Measurements from ENCODE around the gene ITGB2. TPM values are rescaled to one million over a fixed set of nuclear protein-coding genes. Genes with fewer than 3 reads are reported as not detected.

ITGB2 gene
- total RNA-seq, 1 experiment from 2014 or later = 45.1 TPM

DNA sequence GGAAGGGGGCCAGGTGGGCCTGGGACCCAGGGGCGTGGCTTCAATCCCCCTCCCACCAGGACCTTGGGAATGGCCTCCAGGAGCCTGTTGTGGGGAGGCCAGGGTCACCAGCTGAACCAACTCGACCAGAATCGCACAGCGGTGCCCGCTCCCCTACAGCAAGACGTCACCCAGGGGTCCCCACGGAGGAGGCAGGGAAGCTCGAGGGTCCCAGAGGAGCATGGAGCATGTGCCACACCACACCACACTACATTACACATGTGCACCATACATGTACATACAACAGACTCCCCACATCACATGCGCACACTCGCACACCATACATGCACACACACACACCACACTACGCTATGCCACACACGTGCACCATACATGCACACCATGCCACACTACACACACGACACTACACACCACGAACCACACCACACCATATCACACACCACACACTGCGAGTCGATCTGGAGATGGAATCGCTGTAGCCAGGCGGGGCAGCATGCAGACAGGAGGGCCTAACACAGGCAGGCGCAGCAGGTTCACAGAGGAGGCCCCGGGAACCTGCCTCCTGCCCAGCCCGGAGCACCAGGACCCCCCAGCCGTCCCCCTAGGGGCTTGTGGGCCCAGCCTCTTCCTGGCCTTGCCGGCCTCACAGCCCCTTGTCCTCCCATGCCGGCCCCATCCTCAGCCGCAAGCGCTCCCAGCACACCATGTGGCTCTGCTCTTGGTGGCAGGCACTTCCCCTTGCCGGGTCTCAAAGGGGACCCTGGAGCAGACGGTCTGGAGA is 596 bp downstream of the ITGB2 start:
- H3F3A ChIP-seq (ENCODE audit: low read length, unreplicated experiment) = peaks cover 5% of the 10 kb centered on the region
- no peak overlapping the region for H2AFZ ChIP-seq (ENCODE audit: low read length)
- no peaks in the 10 kb centered on the region for H4K20me1 ChIP-seq (ENCODE audit: low read length)
- no peaks in the 10 kb centered on the region for H3K27me3 ChIP-seq (ENCODE audit: low read length)
- no peaks in the 10 kb centered on the region for H3K36me3 ChIP-seq (ENCODE audit: low read depth, low read length)
- H3K4me1 ChIP-seq (ENCODE audit: insufficient read depth, low read length) = peaks cover 39% of the 10 kb centered on the region
- ChIA-PET CTCF (no interaction called here), POLR2A (ENCODE audit: unreplicated experiment) (no interaction called here)
- no peak overlapping the region for H3K27ac ChIP-seq (ENCODE audit: low read length)
- no peak for ATAC-seq
- H3K9ac ChIP-seq (ENCODE audit: low read length) = no peak overlapping the region
- DNase-seq = no peak
- TF ChIP-seq EZH2phosphoT487 (IDR thresholded peaks at IDR 0.05; ENCODE audit: borderline replicate concordance, low read length) (no peak), EZH2 (IDR thresholded peaks at IDR 0.05; ENCODE audit: low read length, unreplicated experiment) (no peak)
- TF ChIP-seq, protein P1, sequence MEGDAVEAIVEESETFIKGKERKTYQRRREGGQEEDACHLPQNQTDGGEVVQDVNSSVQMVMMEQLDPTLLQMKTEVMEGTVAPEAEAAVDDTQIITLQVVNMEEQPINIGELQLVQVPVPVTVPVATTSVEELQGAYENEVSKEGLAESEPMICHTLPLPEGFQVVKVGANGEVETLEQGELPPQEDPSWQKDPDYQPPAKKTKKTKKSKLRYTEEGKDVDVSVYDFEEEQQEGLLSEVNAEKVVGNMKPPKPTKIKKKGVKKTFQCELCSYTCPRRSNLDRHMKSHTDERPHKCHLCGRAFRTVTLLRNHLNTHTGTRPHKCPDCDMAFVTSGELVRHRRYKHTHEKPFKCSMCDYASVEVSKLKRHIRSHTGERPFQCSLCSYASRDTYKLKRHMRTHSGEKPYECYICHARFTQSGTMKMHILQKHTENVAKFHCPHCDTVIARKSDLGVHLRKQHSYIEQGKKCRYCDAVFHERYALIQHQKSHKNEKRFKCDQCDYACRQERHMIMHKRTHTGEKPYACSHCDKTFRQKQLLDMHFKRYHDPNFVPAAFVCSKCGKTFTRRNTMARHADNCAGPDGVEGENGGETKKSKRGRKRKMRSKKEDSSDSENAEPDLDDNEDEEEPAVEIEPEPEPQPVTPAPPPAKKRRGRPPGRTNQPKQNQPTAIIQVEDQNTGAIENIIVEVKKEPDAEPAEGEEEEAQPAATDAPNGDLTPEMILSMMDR (conservative IDR thresholded peaks at IDR 0.05; ENCODE audit: low read depth, low read length) = no peak
- H3K9me3 ChIP-seq (ENCODE audit: low read length) = no peaks in the 10 kb centered on the region
- H3K4me3 ChIP-seq (ENCODE audit: low read length) = no peak overlapping the region
- BruUV-seq (replicated peaks) = no TSS peak
- intact Hi-C loops (cut with micrococcal nuclease) = no loop called here
- H3K9me2 ChIP-seq (replicated peaks; ENCODE audit: low read length) = no peaks in the 10 kb centered on the region
- peaks cover 39% of the 10 kb centered on the region for H3K79me2 ChIP-seq (ENCODE audit: low read length)
- H3K4me2 ChIP-seq (ENCODE audit: low read length) = no peak overlapping the region

- ChIA-PET POLR2A (ENCODE audit: unreplicated experiment) (no interaction called here), CTCF (no interaction called here)
- DNase-seq (no peak), ATAC-seq (no peak)
- Histone ChIP-seq H3K4me2 (ENCODE audit: low read length) (no peak overlapping the region), H3K79me2 (ENCODE audit: low read length) (peaks cover 34% of the 10 kb centered on the region), H3K9me2 (replicated peaks; ENCODE audit: low read length) (no peaks in the 10 kb centered on the region), H3K27me3 (ENCODE audit: low read length) (no peaks in the 10 kb centered on the region), H3K4me1 (ENCODE audit: insufficient read depth, low read length) (peaks cover 39% of the 10 kb centered on the region), H3K4me3 (ENCODE audit: low read length) (no peak overlapping the region), H3K36me3 (ENCODE audit: low read depth, low read length) (no peaks in the 10 kb centered on the region), H2AFZ (ENCODE audit: low read length) (no peak overlapping the region), H4K20me1 (ENCODE audit: low read length) (no peaks in the 10 kb centered on the region), H3K9ac (ENCODE audit: low read length) (no peak overlapping the region), H3F3A (ENCODE audit: low read length, unreplicated experiment) (peaks cover 10% of the 10 kb centered on the region), H3K9me3 (ENCODE audit: low read length) (no peaks in the 10 kb centered on the region), H3K27ac (ENCODE audit: low read length) (no peak overlapping the region)
- intact Hi-C loops (cut with micrococcal nuclease) = no loop called here
- no TSS peak for BruUV-seq (replicated peaks)
- TF ChIP-seq, protein P1 (conservative IDR thresholded peaks at IDR 0.05; ENCODE audit: low read depth, low read length) = no peak
- TF ChIP-seq EZH2 (IDR thresholded peaks at IDR 0.05; ENCODE audit: low read length, unreplicated experiment) (no peak), EZH2phosphoT487 (IDR thresholded peaks at IDR 0.05; ENCODE audit: borderline replicate concordance, low read length) (no peak)
Observed at GRCh38 chr21:44919111-44919912, 1.4 kb downstream of the ITGB2 start.
